ENCODE measurements around the gene COL6A1.

DNA sequence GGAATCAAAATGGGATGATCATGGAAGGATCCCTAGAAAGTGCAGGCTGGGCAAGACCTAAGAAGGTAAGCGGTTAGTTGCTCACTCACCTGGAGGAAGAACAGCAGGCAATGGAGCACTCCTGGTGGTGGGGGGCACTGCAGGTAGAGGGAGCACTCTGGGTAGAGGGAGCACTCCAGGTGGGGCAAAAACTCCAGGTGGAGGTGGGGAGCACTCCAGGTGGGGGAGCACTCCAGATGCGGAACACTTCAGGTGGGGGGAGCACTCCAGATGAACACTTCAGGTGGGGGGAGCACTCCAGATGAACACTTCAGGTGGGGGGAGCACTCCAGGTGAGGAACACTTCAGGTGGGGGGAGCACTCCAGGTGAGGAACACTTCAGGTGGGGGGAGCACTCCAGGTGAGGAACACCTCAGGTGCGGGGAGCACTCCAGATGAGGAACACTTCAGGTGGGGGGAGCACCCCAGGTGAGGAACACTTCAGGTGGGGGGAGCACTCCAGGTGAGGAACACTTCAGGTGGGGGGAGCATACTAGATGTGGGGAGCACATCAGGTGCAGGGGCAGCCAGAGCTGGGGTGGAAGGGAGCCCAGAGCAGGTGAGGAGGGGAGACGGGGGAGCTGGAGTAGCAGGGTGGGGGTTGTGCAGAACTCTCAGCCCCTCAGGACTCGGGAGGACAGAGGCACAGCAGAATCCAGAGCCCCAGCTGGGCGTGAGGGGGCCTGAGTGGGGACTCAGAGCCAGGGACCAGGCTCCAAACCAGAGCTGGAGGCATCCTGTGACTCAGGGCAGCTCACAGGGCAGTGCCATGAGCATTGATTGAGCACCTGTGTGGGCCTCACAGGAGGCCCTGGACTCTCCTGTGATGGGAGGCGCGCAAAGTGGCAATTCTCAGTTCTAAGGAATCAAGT, 37.7 kb upstream of the COL6A1 start:
- TF ChIP-seq, protein P1, sequence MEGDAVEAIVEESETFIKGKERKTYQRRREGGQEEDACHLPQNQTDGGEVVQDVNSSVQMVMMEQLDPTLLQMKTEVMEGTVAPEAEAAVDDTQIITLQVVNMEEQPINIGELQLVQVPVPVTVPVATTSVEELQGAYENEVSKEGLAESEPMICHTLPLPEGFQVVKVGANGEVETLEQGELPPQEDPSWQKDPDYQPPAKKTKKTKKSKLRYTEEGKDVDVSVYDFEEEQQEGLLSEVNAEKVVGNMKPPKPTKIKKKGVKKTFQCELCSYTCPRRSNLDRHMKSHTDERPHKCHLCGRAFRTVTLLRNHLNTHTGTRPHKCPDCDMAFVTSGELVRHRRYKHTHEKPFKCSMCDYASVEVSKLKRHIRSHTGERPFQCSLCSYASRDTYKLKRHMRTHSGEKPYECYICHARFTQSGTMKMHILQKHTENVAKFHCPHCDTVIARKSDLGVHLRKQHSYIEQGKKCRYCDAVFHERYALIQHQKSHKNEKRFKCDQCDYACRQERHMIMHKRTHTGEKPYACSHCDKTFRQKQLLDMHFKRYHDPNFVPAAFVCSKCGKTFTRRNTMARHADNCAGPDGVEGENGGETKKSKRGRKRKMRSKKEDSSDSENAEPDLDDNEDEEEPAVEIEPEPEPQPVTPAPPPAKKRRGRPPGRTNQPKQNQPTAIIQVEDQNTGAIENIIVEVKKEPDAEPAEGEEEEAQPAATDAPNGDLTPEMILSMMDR (IDR thresholded peaks at IDR 0.05): no peak
- no peak for TF ChIP-seq POLR2A (IDR thresholded peaks at IDR 0.05)
